Measurements from ENCODE around the gene PLD5. TPM values are rescaled to one million over a fixed set of nuclear protein-coding genes. Genes with fewer than 3 reads are reported as not detected.

The PLD5 gene
- total RNA-seq, 2 donors from 2014 or later = 1.8 TPM; not detected in 1

GRCh38 chr1:242525360-242525722 is 844 bp upstream of the PLD5 start:
- Histone ChIP-seq H3K4me3 (no peak overlapping the region), H3K27me3 (peaks cover 0 to 23% of the 10 kb centered on the region in 2 donors), H3K36me3 (replicated peaks in 1 of 2; ENCODE audit: insufficient read depth in 1 of 2, low read depth in 2 of 2) (no peaks in the 10 kb centered on the region), H3K9me3 (no peaks in the 10 kb centered on the region), H3K4me1 (peaks cover 18% of the 10 kb centered on the region), H3K27ac (no peak overlapping the region)
- 4 to 7% methylated on average over 10 of the region's 10 CpGs for WGBS, 2 donors
- ATAC-seq (no peak), DNase-seq (no peak)
- intact Hi-C loops (cut with DNase I) = no loop called here
- TF ChIP-seq CTCF (IDR thresholded peaks at IDR 0.05) (no peak), POLR2A (IDR thresholded peaks at IDR 0.05) (no peak)

DNA sequence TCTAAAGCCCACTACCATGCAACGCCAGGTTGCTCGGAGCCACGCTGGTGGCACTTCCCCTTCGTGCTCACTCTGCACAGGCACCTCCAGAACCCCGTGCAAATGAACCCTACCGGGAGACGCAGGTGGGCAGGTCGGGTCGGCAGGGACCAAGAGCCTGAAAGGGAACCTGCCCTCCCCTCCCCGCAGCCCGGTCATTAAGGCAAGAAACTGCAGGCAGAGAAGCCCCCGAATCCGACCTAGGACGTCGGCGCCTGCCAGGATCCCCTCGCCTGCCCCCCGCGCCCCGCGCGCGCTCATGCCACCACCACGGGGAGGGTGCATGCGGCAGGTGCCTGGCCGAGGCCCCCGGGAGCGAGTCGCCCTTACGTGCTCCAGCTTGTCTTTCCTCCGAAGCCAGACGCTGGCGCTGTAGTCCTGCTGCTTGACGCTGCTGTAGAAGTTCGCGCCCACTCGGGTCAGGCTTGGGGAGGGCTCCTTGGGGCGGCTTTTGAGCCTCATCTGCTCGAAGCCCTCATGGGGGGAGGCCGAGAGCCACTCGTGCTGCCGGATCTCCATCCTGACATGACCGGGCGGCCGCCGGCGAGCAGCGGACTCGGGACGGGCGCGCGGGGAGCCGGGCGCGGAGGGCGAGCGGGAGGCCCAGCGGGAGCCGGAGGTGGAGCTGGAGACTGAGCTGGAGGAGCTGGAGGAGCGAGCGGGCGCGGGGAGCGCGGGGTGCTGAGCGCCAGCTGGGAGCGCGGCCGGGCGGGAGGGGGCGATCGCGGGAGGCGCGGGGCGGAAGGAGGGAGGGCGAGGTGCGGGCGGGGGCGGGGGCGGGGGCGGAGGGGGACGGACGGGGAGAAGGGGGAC is 552 bp downstream of the PLD5 start:
- H3K27me3 ChIP-seq = peaks cover 0 to 23% of the 10 kb centered on the region in 2 donors
- peak; percentile 11 to 34 (median 15) for DNase-seq
- peaks cover 18% of the 10 kb centered on the region for H3K4me1 ChIP-seq
- 0 to 2% methylated on average over 8 to 62 of the region's 85 CpGs for WGBS, 2 donors
- TF ChIP-seq POLR2A (IDR thresholded peaks at IDR 0.05) (no peak), CTCF (IDR thresholded peaks at IDR 0.05) (no peak)
- ATAC-seq = no peak
- no peaks in the 10 kb centered on the region for H3K36me3 ChIP-seq (replicated peaks in 1 of 2; ENCODE audit: insufficient read depth in 1 of 2, low read depth in 2 of 2)
- no peak overlapping the region for H3K27ac ChIP-seq
- intact Hi-C loops (cut with DNase I) = no loop called here
- no peaks in the 10 kb centered on the region for H3K9me3 ChIP-seq
- peak overlapping the region in 1 of 2 donors; percentile 15 for H3K4me3 ChIP-seq

DNA sequence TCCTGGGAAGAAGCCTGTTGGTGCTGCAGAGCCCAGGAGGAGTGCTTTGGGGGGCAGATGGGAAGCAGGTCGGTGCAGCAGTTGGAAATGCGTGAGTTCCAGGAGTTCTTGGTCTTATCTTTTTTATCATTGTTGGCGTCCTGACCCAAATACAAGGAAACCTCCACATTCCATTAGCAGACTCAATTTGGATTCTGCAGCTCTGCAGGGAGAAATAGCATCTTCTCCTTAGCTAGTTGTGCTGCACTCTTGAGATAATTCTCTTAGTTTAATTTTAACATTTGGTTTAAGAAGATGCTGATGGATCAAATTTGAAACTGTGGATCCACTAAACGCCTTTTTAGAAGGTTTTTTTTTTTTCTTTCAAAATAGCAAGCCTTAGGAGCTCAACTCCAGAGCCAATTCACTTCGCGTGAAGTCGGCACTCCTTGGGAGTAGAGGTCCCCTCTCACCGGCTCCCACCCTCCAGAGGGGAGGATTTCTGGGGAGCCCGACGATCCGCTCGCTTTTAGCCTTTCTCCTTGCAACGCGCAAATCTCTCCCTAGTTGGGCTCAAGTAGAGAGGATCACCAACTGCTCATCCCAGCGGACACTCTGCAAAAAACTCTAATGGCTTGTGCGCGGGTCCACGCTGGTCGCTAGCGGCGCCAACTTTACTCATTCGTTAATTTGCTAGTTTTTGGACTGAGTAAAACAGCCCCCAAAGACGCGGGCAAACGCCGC is 1.3 kb downstream of the PLD5 start:
- WGBS, 2 donors = 3 to 5% methylated on average over 26 of the region's 26 CpGs
- TF ChIP-seq CTCF (IDR thresholded peaks at IDR 0.05) (no peak), POLR2A (IDR thresholded peaks at IDR 0.05) (no peak)
- DNase-seq = no peak
- intact Hi-C loops (cut with DNase I) = no loop called here
- Histone ChIP-seq H3K4me1 (peaks cover 18% of the 10 kb centered on the region), H3K4me3 (no peak overlapping the region), H3K27ac (no peak overlapping the region), H3K27me3 (peaks cover 0 to 23% of the 10 kb centered on the region in 2 donors), H3K9me3 (no peaks in the 10 kb centered on the region), H3K36me3 (replicated peaks in 1 of 2; ENCODE audit: insufficient read depth in 1 of 2, low read depth in 2 of 2) (no peaks in the 10 kb centered on the region)
- ATAC-seq = no peak

DNA sequence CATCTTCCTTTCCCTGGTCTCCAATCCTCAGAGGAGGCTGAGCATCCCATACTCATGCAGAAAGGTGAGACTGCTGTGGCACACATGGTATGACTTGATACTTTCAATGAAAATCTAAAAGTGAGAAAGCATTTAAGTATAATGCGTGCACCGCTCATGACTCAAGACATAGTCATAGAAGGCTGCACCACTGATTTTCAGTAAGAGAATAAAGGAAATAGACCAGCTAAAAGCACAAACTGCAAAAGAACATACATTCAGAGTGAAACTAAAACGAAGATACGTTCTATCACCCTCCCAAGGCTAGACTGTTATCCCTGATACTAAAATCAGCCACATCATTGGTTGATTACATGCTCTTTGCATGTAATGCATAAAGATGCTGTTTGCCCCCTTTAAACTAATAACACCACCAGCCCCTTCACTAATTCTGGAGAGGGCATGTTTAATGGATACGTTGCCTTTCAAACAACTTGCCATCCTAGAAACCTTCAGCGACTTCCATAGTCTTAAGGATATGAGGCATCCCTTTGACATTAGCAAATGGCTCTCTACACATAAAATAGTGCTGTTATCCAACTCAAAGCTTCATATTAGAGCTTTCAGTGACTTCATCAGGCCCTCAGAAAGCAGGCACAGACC is 2.1 kb downstream of the PLD5 start:
- ATAC-seq = no peak
- no peak for DNase-seq
- WGBS, 2 donors = 41 to 45% methylated on average over 6 of the region's 6 CpGs
- Histone ChIP-seq H3K36me3 (replicated peaks in 1 of 2; ENCODE audit: insufficient read depth in 1 of 2, low read depth in 2 of 2) (no peaks in the 10 kb centered on the region), H3K9me3 (no peaks in the 10 kb centered on the region), H3K27ac (no peak overlapping the region), H3K4me3 (no peak overlapping the region), H3K4me1 (peaks cover 18% of the 10 kb centered on the region), H3K27me3 (peaks cover 0 to 23% of the 10 kb centered on the region in 2 donors)
- intact Hi-C loops (cut with DNase I) = no loop called here
- TF ChIP-seq CTCF (IDR thresholded peaks at IDR 0.05) (no peak), POLR2A (IDR thresholded peaks at IDR 0.05) (no peak)

All from body of pancreas (tissue), 4 donors.